Glomerular visceral epithelial cell (primary cell): Measurements from ENCODE around the gene PTPRK.

Experiments
- DNase-seq: peaks from one replicate; pipeline ENCODE4 v3.0.0-alpha.2; 2016; ENCODE audit errors: extremely low spot score

PTPRK gene

DNA sequence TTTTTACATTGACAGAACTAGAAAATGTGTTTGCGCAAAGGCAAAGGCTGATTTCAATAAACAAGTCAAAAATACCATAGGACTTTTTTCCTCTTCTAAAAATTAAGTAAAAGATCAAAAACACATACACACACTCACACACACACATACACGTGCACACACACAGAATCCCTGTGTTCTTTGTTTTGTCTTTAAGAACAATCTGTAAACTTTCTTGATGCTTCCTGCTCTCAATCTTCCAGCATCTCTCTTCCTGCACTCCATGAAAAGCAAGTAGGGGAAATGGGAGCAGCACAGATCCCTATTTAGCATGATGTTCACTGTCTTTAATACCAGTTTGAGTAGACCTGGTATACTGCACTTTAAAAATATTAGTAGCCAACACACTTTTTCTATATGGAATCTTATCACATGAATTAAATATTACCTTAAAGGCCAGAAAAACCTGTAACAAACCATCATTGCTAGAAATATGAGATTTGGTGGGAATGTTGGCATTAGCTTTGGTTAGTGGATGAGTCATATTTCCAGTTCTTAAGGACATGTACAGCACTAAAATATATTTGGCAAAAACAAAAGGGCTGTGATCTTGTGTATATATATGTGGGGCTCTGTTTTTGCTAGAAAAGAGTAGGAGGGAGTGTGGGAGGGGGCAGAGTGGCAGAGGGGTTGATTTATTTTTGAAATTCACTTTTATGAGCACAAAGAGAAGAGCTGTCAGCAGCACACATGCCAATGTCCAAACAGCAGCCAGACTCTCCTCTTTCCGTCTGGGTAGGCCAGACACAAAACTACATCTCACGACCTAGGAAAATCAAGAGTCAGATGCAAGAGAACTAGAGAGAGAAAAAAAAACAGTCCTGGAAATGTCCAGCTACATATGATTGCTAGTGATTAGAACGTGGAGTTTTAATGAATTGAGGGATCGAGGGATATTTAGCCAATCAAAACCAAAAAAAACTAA is 4.6 kb downstream of the PTPRK start:
- no peak for DNase-seq

DNA sequence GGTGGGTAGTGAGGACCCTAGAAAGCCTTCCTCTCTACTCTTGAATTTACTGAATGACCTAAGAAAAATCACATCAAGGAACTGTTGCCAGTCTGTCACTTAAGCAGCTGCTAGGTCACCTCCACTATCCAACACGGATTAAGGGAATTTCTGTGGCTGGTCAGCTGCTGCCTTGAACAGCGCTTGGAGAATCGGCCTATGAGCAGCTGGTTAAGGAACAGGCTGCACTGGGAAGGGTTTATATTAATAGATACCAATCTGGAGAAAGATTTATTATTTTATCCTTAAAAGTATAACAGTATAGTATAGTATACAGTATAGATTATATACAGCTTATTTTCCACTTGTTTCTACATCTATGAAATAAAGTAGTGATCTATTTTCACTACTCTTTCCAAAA is 6.5 kb downstream of the PTPRK start:
- no peak for DNase-seq

DNA sequence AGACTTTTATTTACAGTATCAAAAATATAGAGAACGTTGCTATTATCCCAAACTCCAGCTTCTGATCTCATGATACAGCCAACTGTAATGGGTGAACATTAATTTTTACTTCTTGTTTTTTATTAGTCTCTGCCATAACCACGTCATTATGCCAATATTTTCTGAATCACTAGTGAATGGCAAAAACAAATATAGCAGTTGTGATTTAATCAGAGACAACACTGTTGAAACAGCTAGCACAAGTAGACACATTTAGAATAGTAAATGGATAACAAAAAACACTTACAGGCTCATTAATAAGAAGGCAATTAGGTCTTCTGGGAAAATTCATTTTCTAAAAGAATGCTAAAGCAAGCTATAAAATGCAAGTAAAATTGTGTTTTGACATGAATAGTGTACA is 8.1 kb downstream of the PTPRK start:
- DNase-seq = no peak

DNA sequence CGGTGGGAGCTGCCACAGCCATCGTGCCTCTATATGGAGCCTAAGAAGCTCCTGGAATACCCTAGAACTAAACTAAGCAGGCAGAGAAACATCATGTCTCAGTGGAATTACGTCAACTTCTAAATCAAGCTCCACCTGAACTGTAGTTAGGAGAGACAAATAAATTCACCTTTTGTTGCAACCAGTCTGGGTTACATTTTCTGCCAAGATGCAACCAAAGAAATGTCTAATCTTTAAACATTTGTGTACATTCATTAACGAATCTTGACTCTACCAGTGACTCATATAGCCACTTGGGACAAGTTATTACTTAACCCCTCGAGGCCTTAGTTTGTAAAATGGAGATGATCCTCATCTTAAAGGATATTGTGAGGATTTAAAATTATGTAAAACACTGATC is 8.9 kb downstream of the PTPRK start:
- DNase-seq = peak; percentile 75

DNA sequence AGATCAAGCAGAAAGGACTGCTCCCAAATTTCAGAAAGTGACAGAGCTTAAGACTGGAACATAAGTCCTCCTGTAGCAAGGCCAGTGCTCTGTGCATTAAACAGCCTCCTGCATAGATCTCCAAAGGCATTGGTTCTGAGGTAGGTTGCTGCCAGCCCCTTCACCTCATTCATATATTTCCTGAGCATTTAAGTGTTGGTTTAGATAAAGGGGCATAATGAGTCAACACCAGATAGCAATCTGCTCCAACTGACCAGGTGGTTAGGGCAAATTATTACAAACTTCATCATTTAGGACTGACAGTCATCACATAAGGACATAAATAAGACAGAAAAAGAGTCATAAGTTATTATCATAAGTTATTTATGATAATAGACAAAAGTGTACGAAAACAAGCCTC is 10.7 kb downstream of the PTPRK start:
- no peak for DNase-seq

DNA sequence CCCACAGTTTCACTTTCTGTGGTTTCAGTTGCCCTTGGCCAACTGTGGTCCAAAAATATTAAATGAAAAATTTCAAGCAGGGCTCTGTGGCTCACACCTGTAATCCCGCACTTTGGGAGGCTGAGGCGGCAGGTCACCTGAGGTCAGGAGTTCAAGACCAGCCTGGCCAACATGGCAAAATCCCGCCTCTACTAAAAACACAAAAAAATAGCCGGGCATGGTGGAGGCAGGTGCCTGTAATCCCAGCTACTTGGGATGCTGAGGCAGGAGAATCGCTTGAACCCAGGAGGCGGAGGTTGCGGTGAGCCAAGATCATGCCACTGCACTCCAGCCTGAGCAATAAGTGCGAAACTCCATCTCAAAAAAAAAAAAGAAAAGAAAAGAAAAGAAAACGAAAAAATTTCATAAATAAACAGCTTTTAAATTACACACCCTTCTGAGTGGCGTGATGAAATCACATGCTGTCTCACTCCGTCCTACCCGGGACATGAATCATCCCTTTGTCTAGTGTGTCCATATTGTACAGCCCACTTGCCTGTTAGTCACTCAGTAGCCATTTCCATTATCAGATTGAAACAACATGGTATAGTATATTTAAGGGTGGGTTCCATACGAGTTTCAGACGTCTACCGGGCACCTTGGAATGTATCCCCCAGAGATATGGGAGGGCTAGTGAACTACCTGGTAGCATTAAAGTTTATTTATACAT is 11.7 kb downstream of the PTPRK start:
- peak; percentile 83 for DNase-seq

DNA sequence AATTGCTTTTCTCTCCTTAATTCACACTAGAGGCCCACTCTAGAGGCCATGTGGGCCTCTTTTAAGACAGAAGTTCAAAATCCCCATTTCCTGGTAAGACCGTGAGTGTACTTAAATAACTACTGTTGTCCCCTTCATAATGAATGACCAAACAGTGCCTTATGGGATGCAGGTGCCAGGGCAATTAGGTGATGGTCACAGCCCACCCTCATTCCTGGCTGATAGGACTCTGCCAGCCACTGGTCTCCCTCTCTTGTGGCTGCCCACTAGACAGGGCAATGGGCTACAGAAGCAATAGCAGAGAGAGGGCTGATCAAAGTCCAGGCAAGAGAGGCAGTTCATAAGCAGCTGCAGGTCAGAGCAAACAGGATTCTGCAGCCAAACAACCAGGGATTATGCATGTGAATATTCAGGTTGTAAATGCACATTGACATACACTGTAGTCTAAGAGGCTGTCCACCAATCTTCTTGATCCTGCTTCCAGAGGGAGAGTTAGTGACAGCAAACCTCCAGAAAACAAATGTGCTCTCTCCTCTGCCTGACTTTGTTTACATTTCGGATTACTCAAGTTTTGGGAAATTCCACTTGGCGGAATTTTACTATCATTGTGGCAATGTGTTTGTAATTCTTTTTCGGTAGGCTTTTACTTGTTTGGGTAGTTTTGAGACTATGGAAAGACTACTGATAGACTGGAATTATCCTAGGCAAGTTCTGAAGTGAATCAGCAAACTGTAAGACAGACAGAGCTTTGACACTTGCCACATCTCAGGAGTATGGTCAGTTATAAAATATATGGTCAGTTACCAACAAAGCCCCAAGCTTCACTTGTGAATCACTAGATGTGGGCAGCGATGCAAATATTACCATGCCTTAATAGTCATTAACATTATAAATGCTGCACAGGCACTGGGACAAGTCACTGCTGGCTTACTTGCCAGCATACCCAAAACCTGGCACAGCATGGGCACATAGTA is 12.8 kb downstream of the PTPRK start:
- peak; percentile 67 for DNase-seq

DNA sequence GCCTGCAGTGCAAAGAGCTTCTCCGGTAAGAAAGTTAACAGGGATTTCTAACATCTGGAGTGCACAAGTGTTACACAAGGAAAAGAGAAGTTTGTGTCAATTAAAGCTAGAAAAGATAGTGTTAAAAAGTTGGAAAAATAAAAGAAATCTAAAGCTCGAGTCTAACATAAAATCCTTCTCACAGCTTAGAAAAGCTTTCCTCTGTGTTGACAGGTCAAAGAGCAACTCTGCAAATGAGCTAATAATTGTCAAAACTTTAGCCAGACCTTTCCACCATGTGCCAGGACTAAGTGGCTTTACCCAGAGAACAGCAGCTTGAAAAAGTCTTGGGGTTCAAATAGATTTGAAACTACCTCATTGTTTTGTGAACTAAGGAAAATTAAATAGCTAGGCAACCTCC is 14.8 kb downstream of the PTPRK start:
- no peak for DNase-seq

DNA sequence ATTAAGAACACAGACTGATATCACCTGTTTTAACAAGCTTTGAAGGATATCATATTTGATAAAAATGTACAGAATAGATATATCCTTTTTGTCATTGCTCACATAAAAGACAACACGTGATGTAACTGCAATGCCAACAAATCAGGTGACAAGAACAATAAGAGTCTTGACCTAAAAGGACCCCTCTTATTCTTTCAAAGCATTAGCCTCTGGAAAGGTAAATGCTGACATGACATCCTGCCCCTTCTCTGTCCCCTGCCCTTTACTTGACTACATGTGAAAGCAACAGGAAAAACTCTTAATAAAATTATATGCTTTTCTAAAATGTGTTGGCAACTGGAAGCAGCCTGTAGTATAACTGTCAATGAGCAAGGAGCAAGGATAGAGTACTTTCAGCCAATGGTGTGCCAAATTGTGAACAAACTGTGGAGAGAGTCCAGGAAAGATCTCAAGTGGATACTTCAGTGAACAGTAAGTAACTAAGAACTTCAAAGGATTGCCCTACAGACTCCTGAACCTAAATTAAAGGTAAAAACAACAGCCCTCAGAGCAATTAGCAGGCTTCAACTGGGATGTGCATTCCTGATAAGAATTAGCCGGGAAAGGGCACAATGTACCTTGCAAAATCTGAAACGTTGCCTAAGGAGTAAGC is 16.3 kb downstream of the PTPRK start:
- DNase-seq = no peak

DNA sequence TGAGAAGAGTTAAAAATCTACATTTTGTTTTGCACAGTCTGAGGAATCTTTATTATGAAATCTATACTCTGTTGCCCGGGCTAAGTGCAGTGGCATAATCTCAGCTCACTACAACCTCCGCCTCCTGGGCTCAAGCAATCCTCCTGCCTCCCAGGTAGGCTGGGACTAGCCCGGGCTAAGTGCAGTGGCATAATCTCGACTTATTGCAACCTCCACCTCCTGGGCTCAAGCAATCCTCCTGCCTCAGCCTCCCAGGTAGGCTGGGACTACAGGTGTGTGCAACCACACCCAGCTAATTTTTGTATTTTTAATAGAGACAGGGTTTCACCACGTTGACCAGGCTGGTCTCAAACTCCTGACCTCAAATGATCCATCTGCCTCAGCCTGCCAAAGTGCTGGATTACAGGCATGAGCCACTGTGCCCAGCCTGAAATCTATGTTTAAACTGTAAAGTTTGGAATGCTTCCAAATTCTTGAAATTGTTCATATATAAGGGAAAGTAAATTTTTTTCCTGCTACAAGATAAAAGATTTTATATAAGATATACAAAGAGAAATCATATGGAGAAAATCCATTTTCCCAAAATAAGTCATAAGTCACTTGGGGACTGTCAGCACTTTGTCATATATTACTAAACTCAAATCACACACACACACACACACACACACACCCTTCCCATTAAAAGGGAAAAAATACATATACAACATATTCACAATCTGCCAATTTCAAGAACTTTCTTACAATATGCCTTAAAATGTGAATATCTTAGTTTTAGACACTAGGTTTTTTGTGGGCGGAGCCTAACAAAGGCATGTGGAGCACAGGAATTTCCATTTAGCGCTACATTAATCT is 19.4 kb downstream of the PTPRK start:
- DNase-seq = no peak

DNA sequence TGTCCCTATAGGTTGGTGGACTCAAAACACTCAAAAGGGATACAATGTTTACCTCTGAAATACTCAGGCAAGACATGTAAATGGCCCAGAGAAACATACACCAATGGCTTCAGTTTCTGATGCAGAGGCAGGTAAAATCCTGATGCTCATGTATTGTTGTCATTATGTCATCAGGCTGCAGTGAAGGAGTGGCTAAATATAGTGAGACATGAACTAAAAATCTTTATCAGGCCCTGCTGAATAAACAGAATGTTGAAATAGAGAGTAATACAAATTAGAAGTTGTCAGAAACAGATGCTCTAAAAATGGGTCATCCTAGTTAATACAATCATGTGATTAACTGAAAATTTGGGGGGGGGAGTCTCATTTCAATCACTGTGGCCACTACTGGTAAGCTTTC is 20.4 kb downstream of the PTPRK start:
- DNase-seq = no peak

DNA sequence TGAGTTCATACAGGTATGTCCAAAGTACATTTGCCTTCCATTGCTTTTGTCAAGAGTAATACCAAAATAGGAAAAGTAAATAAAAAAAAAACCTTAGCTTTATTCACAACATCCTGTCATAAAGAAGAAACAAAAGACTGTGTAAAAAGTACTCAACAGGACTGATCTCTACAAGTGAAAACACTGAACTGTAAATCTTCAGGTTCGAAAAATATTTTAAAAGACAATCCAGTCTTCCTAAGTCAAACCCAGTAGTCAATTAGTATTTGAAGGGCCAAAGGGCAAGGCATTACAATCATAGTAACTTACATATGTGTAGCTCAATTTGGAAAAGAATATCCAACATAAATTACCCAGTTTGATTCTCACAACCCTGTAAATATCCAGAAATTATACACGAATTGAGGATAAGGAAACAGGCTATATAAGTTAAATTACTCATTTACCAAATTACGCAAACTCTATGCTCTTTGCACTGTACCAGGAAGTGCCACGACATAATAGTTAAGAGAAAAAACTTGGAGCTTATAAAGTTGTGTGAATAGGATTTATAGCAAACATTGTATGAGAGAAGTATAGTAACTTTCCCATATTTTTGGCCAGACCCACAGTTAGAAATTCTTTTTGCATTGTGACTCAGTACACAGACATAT is 21.2 kb downstream of the PTPRK start:
- DNase-seq = no peak

DNA sequence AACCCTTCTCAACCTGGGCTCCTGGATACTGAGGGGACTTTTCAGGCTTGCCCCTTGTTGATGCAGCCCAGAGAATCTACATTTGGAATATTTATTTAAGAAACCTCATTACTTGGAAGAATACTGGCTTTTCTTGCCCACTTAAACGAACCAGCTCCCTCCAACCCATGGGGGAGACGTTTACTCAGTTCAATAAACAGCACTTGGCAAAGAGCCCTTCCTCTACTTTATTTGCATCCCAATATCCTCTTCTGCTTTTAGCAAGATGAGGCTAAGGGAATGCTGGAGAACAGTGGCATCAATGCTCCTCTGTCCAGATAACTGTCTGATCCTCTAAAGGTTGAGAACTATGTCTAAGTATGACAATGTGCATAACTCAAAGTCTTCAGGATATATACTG is 22.2 kb downstream of the PTPRK start:
- no peak for DNase-seq

DNA sequence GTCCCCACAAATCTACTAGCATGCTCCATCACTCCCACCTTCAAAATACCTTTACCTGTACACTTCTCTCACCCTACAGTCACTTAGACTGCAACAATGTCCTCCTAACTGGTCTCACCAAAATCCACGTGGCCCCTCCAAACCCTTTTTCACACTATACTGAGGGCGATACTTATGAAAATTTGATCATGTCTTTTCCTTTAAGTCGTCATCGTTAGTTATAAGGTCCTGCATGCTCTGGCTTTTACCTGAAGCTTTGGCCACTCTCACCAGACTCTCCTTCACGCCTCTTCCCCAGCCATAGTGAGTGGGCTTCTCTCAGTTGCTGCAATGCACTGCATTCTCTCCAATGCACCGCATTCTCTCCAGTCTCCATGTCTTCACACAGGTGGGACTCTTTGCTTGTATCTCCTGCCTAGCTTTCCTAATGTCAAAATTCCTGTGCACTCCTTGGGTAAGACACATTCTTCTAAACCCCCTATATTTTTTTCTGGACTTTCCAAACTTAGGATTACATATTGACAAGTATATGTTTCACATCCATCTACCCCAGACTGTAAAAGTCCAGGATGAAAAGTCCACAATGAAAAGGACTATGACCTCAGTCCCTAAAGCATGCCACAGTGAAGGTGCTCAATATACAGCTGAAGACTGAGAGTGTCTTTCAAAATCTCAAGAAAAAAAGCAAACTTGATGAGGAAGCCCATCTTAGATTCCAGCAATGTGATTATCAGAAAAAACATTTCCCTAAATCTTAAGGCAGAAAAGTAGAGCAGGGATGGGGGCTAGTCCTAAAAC is 24.7 kb downstream of the PTPRK start:
- DNase-seq = no peak

DNA sequence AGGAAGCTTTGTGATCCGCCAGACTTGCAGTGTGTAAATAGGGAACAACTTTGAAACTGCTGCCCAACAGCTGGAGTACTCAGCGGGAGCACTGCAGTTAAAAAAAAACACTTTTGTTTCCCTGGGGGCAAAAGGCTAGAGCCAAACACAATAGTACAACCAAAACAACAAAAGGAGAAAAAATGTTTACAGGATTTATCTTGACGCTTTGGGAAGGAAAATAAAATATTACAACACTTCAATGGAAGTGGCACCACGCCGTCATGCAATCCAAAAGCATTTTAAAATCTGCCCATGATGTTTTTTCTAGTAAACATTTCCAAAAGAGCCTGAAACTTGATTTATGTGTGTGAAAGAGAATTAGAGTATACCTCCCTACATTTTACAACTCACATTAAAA is 26.0 kb downstream of the PTPRK start:
- DNase-seq = no peak

DNA sequence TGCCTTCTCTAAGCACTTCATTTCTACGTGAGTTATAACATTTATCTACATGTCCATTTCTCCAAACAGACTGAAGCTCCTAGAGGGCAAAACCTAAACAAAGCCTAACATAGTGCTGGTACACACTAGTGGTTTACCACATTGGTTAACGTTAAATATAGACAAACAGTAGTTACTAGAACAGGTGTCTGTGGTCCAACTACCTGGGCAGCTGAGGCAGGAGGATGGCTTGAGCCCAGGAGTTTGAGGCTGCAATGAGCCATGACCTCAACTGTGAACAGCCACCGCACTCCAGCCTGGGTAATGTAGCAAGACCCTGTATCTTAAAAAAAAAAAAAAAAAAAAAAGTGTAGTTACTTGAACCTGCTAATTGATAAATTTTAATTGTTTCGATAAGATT is 26.5 kb downstream of the PTPRK start:
- no peak for DNase-seq

DNA sequence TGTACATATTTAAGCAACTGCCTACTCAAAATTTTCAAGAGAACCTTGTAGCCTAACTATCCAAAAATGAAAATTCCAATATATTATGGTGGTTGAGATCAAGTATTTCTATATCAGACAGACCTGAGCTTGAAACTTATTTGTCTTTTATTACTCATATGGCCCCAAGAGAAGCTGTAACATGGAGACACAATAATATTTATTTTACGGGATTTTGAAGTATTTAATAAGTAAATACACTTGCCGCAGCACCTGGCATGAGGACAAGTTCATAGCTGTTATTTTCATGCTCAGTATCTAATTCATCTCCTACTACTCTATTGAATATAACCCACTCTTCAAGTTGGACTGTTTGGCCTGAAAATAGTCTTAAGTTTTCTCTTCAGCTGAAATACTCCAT is 28.0 kb downstream of the PTPRK start:
- DNase-seq = no peak

DNA sequence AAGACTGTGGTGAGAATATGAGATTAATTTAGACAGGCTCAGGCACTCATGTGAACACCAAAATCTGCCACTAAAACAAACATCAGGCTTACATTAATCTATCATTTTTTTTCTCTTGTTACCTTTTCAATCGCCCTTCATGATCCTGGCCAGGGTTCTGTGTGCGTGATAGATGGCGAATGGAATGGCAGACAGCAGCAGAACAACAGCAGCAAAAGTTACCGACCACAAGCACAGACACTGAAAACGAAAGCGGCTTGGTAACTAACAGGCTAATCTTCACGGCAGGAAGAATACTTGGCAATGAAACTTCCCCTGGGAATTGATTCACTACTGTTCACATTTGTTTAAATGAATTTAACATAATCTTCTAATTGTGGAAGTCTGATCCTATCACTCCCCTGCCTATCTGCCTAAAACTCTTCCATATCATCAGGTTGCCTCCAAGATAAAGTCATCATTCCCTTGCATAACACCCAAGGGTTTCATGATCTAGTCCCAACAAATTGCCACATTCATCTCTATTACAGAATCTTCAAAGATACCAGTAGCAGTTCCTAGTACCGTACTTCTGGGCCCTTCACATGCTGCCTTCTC is 28.7 kb downstream of the PTPRK start:
- DNase-seq = no peak

DNA sequence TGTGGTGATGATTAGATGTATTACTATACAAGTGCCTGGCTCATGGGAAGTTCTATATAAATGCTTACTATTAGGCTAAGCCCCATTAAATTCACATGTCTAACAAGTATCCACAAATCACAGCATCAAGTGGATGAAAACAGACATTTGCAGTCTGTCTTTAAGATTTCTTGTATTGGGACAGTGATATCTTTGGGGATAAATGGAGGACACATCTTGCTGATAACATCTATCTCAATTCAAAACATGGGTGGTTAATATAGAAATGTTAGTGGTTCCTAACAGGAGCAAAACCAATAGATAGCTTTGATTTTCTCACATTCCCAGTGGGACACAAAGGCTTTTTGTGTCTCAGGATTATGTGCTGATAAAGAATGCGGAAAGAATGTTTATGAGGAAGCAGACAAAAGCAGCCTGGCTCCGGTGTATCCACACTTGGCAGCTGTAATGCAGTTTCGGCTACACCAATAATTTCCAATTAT is 29.3 kb downstream of the PTPRK start:
- no peak for DNase-seq
